Activated CD4-positive, alpha-beta T cell treated with anti-CD3 and anti-CD28 coated beads for 24 hours (primary cell): ENCODE data around the gene NSF.
"Not testable (repeated sequence)": the region's sequence is repeated elsewhere in the genome, so short reads cannot be mapped to it uniquely, and the experiment has no call there.

Source experiments
- DNase-seq, 2 donors: peaks; one replicate each; pipeline ENCODE4 v3.0.0-alpha.2; 2020; ENCODE audit warnings: low read depth in 2 of 2

NSF gene

GRCh38 chr17:46773676-46774075 lies 183.2 kb downstream of the NSF start:
- DNase-seq: no peak

- DNase-seq: no peak
Observed at GRCh38 chr17:46774108-46774737, 183.8 kb downstream of the NSF start.

GRCh38 chr17:46776298-46777005 lies 186.0 kb downstream of the NSF start:
- no peak for DNase-seq

- no peak for DNase-seq
Observed at GRCh38 chr17:46777943-46778915, 187.8 kb downstream of the NSF start.

DNA sequence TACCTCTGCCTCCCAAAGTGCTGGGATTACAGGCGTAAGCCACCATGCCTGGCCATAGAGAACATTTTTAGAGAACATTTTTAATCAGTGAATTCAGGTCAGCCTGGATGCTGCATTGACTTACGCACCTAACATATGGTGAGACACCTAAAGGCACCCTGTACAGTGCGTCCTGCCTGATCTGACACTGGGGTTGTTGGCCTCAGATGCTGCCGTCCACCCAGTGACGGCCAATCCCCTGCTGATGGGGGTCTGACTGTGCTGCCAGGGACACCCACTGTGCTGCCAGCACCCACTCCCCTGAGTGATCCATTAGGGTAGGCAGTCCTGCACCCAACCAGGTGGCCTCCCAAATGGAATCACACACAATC lies 189.5 kb downstream of the NSF start:
- no peak for DNase-seq

DNA sequence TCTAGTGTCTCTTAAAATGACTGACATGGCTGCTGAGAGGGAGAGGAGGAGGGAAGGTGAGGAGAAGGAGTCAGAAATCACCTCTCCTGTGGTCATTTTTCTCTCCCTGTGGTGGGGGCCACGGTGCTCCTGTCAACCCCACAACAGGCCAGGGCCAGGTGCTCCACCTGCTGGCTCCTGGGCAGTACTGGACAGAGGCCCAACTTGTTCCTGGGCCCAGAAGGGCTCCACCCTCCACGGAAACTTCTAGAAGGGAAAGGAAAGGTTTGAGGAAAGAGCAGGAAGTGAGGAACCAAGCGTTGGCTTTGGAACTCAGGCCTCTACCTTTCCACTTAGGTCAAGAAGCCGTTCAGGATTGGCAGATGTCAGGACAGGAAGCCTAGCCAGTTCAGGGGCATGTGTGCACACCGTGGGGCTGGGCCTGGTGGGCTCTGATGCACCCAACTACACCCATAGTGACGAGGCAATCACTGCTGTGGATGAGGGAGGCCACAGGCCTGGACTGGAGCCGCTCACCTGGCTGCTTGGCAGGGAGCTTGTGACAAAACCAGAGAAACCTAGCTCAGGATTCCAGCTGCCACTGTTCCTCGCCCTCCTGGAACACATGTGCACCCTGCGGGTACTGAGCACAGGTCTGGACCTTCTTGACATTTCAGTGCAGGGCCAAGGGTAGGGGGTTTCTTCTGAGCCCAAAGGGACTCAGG lies 191.9 kb downstream of the NSF start:
- no peak for DNase-seq

- DNase-seq: no peak
Observed at GRCh38 chr17:46783031-46783593, 192.6 kb downstream of the NSF start.

GRCh38 chr17:46785696-46786095 lies 195.2 kb downstream of the NSF start:
- DNase-seq: no peak

- no peak for DNase-seq
Observed at GRCh38 chr17:46787478-46787877, 197.0 kb downstream of the NSF start.

DNA sequence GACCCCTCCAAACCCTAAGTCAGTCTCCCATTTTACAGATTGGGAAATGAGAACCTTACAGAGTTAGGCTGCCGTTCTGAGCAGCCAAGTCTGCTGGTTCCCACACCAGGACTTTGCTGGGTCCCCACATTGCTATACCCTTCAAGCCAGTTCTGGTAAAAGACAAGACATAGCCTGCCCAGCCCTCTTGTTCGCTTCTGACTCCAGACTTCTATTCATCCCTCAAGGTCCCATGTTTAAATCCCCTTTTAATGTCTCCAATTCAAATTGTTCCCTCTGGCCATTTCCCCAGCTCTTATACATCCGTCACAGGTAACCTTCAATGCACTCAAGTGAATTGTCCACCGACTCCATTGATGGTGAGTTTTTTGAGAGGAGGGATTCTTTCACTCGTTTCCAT lies 197.8 kb downstream of the NSF start:
- DNase-seq: no peak

DNA sequence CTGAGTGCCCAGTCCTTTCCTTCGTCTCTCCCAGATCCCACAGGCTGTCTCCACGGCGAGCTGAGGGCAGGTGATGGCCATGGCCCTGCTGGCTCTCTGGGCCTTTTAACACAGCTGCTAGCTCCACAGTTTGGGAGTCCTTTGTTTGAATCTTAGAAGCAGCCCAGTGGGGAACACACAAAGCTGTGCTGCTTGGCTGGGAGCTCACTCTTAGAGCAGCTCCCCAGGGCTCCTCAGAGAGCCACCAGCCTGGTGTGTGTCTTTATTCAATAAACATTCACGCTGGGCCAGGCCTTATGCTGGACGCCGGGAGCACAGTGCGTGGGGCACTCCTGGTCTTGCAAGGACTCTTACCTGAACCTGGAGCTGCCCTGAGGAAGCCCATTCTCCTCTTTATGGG lies 198.3 kb downstream of the NSF start:
- no peak for DNase-seq

DNA sequence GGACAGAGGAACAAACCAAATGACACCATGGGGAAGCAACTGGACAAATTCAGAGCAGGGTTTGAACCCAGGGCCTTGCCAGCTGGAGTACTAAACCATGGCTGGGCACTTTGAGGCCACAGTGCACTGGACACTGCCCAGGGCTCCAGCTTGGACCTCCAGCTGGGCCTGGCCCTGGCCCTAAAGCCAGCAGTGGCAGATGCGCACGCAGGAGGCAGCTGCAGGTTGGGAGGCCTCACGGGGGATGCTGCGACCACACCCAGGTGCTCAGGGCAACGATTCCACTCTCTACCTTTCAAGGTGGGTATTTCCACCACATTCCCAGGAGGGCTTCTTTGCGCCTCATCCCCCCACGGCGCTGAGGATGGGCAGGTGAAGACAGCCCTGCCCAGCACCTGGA lies 199.1 kb downstream of the NSF start:
- no peak for DNase-seq

GRCh38 chr17:46790216-46790615 lies 199.7 kb downstream of the NSF start:
- DNase-seq: no peak

- DNase-seq: no peak
Observed at GRCh38 chr17:46791531-46791930, 201.1 kb downstream of the NSF start.

DNA sequence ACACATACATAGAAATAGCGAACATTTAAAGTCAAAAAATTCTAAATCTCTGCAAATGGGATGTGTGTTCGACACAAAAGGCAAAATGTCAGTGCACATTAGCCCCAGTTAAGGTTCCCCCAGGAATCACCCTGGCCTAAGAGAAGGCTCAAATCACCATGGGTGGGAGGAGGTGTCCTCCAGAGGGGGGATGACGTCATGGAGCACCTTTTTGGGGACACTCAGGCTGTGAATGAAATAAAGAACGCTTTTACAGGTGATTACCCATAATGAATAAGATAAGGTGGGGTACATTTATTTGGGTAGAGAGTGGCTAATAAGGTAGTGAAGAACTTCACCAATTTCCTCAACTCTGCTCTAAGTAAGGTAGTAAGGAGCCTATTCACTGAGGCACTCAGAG lies 201.6 kb downstream of the NSF start:
- DNase-seq: no peak

GRCh38 chr17:46793023-46793422 lies 202.6 kb downstream of the NSF start:
- not testable (repeated sequence) for DNase-seq

DNA sequence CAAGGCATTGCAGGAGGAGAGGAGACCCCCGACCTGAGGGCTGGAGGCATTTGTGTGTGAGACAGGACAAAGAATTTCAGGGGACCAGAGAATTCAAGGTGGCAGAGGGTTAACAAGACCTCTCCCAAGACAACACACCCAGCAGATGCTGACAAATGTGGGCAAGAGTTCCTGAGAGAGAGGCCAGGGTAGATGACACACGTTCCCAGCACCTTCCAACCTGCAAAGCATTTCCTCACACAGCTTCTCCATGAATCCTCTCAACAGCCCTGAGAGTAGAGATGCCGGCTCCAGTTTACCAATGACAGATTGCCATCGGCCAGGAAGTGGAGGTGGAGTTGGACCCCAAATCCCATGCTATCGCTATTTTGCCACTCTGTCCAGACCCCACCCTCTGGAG lies 203.1 kb downstream of the NSF start:
- DNase-seq: no peak

- DNase-seq: no peak
Observed at GRCh38 chr17:46794318-46794717, 203.8 kb downstream of the NSF start.

GRCh38 chr17:46795379-46795952 lies 205.0 kb downstream of the NSF start:
- no peak for DNase-seq

- no peak for DNase-seq
Observed at GRCh38 chr17:46796084-46796483, 205.6 kb downstream of the NSF start.

GRCh38 chr17:46796524-46796923 lies 206.1 kb downstream of the NSF start:
- DNase-seq: no peak
